Activated CD8-positive, alpha-beta memory T cell treated with anti-CD3 and anti-CD28 coated beads, Interleukin-2, amount 50 U/mL, for 1 hour (primary cell): ENCODE data around the gene MEF2B.

Experiments used
- DNase-seq: peaks from one replicate; pipeline ENCODE4 v3.0.0-alpha.2; 2020; ENCODE audit errors: extremely low read depth

The MEF2B gene

DNA sequence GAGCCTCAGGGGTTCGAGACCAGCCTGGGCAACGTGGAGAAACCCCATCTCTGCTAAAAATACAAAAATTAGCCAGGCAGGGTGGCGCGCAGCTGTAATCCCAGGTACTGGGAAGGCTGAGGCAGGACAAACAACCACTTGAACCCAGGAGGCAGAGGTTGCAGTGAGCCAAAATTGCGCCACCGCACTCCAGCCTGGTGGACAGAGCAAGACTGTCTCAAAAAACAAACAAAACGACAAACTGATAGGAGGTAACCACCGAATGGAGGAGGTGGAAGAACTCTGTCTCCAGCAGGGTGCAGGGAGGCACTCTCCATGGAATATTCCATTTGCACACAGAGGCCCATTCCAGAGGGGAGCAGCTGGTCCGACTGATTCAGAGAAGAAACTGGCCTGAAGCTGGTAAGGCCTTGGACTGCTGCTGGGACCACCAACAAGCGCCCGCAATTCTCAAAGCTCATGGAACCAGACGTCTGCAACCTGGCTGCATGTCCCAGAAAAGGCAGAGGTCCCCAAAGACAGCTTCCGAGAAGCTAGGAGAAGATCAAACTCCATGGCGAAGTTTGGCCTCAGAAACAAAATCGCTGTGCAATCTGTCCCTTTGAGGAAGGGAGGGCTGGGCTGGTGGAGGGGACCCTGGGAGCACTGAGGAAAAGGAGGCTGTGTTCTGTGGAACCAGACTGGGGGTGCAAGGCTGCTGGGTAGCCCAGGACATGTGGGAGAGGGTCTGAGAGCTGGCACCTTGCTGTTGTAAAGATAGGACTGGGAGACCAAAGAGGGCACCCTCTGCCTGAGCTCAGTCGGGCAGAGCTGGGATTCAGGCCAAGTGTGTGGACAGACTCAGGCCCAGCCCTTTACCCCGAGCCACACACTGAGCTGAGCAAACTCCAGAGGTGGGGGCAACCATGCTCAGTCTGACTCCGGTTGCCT is 71.1 kb downstream of the MEF2B start:
- DNase-seq = no peak

DNA sequence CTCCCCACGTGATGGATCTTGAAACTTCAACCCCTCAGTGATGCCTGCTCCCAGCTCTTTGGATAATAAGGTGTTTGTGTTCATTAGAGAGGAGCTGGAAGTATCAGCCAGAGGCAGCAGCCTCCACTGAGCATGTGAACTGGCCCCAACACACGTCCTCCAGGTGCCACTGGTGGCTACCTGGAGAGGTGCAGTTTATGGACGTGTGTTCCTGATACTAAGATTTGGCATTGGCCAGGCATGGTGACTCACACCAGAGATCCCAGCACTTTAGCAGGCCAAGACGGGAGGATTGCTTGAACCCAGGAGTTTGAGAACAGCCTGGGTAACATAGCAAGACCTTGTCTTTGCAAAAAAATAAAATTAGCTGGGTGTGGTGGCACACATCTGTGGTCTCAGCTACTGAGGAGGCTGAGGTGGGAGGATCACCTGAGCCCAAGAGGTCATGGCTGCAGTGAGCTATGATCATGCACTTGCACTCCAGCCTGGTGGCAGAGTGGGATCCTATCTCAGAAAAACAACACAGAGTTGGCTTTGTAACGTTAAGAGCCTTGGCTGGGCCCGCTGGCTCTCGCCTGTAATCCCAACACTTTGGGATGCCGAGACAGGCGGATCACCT is 71.9 kb downstream of the MEF2B start:
- no peak for DNase-seq

DNA sequence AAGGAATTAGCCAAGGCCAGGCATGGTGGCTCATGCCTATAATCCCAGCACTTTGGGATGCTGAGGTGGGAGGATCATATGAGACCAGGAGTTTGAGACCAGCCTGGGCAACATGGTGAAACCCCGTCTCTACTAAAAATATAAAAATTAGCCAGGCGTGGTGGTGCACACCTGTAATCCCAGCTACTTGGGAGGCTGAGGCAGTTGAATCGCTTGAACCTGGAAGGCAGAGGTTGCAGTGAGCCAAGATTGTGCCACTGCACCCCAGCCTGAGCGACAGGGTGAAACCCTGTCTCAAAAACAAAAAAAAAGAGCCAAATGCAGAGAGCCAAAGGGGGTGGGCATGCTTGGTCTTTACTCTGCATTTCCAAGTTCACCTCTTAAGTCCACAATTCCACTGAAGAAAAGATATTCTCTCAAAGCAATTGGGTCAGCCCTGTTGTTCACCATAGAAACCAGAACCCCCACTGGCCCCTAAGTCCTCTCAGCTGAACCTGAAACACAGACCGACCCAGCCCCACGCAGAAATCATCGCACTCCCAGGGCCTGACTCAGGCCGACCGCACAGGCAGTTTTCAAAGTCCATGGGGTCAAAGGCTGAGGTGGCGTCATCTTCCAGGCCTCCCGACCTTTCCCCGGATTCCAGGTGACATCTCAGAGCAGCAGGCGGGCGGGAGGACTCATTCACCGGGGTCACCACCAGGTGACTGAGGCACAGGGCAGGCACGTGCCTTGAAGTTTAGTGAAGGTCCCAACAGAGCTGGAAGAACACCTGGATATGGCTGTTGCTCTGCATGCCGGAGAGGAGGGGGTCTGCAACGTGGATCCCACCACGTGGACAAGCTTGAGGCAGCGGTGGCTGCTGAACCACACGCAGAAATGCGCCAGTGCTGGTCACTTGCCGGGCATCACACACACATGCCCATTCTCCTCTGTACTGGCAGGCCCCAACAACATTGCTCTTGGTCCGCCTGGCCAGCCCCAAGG is 73.1 kb downstream of the MEF2B start:
- DNase-seq = no peak

DNA sequence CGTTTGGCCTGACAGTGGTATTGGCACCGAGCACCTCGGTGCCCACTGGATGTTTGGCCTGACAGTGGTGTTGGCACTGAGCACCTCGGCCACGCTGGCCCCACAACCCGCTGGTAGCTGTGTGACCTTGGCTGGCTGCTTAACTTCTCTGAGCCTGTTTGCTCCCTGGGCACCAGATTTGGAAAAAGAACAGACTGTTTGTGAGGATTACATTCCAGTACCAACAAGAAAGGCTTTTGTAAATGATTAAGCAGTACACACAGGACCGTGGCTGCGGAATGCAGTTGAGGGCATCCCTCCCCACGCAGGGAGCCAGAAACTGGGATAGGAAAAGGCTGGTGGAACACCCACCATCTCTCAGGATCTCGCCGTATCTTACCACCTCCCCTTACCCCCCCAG is 74.4 kb downstream of the MEF2B start:
- no peak for DNase-seq
